Upper lobe of left lung (tissue), 6 donors: Measurements from ENCODE around the gene LCE2B. TPM values are rescaled to one million over a fixed set of nuclear protein-coding genes. Genes with fewer than 3 reads are reported as not detected.

Experiments
- ATAC-seq, 2 donors: fragments of 200-7000 bp; cut with Tn5 transposase; one replicate each; pipeline ENCODE4 v1.9.1; 2022; ENCODE audit warnings: mild to moderate bottlenecking in 2 of 2, moderate library complexity in 2 of 2; ENCODE audit not compliant: low FRiP score in 2 of 2
- DNase-seq, 2 donors: peaks; one replicate each; pipeline ENCODE4 v3.0.0-alpha.2; 2019 to 2020
- H3K27ac ChIP-seq, 4 donors: fragments of 200-600 bp; sonication (generic); one replicate each; pipeline ENCODE4 v1.5.1; 2016 to 2019
- H3K27me3 ChIP-seq, 4 donors: fragments of 200-600 bp; sonication (generic); one replicate each; pipeline ENCODE4 v1.5.1; 2017 to 2019
- H3K36me3 ChIP-seq, 4 donors: fragments of 200-600 bp; sonication (generic); one replicate each; pipeline ENCODE4 v1.5.1; 2016 to 2019
- H3K4me1 ChIP-seq, 4 donors: fragments of 200-600 bp; sonication (generic); one replicate each; pipeline ENCODE4 v1.5.1; 2018 to 2019
- H3K4me3 ChIP-seq, 4 donors: fragments of 200-600 bp; sonication (generic); one replicate each; pipeline ENCODE4 v1.5.1; 2017 to 2019; ENCODE audit warnings: mild to moderate bottlenecking in 2 of 4, moderate library complexity in 1 of 4
- H3K9me3 ChIP-seq, 4 donors: fragments of 200-600 bp; sonication (generic); one replicate each; pipeline ENCODE4 v1.5.1; 2018 to 2019
- CTCF ChIP-seq, 6 experiments: fragments of 450-650 bp in 4 of 6; fragments of 200-600 bp in 2 of 6; sonication (generic) in 2 of 6; IDR thresholded peaks; one replicate each; pipeline ENCODE4 v1.5.1; 2016 to 2019; ENCODE audit warnings: antibody characterized with exemption in 6 of 6
- EP300 ChIP-seq, 4 donors: sonication (generic); formaldehyde crosslinking; IDR thresholded peaks; one replicate each; pipeline ENCODE4 v1.5.1; 2017; ENCODE audit warnings: antibody characterized with exemption in 4 of 4, control low read depth in 2 of 4
- POLR2A ChIP-seq, 4 donors: fragments of 450-650 bp; IDR thresholded peaks; one replicate each; pipeline ENCODE4 v1.5.1; 2016 to 2017; ENCODE audit warnings: antibody characterized with exemption in 4 of 4, mild to moderate bottlenecking in 2 of 4
- POLR2AphosphoS5 ChIP-seq, 2 donors: sonication (generic); formaldehyde crosslinking; IDR thresholded peaks; one replicate each; pipeline ENCODE4 v1.5.1; 2017; ENCODE audit warnings: antibody characterized with exemption in 2 of 2
- WGBS, 2 donors: methylation state at CpG; one replicate each; pipeline ENCODE4 v1.1.5; 2017 to 2018; 5-methylcytosine and 5-hydroxymethylcytosine counted together
- total RNA-seq, 6 donors: library from RNA; depleted of rRNA in 4 of 6; stranded (reverse); fragments of >200 nt in 4 of 6; gene quantifications; one replicate each; pipeline versions ENCODE4 v1.1.0 to v1.2.1, GENCODE V29; 2016 to 2021
- donor health status: DM: no; HTN: no; CAD: no; lungs with moderate emphysema.
- donor health status: DM: no; HTN: yes; CAD: no; lungs with severe emphysema.

LCE2B gene
- total RNA-seq, 6 donors from 2014 or later: not detected

DNA sequence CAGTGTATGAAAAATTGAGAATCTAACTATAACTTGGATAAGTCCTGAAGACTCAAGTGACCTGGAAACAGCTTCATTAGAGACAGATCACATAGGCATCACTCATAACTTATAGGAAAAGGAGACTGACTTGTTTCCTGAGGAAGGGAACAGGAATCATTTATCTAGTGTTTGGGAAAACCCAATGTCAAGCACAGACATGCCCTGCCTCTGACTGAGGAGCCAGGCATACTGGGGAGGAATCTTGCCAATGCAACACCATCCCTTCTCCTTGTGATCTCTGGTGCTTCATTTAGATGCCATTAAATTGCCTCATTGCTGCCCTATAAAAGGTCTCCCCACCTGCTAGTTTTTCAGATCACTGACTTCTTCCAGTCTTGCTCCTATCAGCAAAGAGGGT is 32.3 kb downstream of the LCE2B start:
- Histone ChIP-seq H3K9me3 (peaks cover 0 to 5% (median 0%) of the 10 kb centered on the region in 4 donors), H3K4me1 (no peaks in the 10 kb centered on the region), H3K27ac (no peak overlapping the region), H3K27me3 (no peaks in the 10 kb centered on the region), H3K36me3 (no peaks in the 10 kb centered on the region), H3K4me3 (no peak overlapping the region)
- DNase-seq (no peak), ATAC-seq (no peak)
- TF ChIP-seq CTCF (IDR thresholded peaks at IDR 0.05) (no peak), EP300 (IDR thresholded peaks at IDR 0.05) (no peak), POLR2AphosphoS5 (IDR thresholded peaks at IDR 0.05) (no peak), POLR2A (IDR thresholded peaks at IDR 0.05) (no peak)

DNA sequence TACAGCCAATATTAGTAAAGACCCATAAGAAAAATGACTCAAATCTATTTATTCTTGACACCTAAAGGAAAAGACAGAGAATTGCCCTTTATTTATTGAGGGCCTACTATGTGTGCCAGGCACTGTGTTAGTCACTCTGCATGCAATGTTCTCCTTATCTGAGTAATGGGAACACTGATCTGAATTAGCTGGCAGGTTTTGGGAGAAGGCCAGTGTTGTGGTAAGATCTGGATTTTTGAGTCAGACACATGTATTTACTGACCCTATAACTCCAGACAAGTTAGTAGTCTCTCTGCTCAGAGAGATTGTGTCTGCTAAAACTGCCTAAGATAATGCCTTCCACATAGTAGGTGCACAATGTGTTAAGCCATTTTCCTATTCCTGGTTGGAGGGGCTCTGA is 39.3 kb downstream of the LCE2B start:
- Histone ChIP-seq H3K4me1 (no peaks in the 10 kb centered on the region), H3K36me3 (no peaks in the 10 kb centered on the region), H3K4me3 (no peak overlapping the region), H3K27ac (no peak overlapping the region), H3K9me3 (no peaks in the 10 kb centered on the region), H3K27me3 (no peaks in the 10 kb centered on the region)
- no peak for TF ChIP-seq POLR2AphosphoS5 (IDR thresholded peaks at IDR 0.05)
- TF ChIP-seq POLR2A (IDR thresholded peaks at IDR 0.05): no peak
- TF ChIP-seq CTCF (IDR thresholded peaks at IDR 0.05): no peak
- no peak for TF ChIP-seq EP300 (IDR thresholded peaks at IDR 0.05)
- ATAC-seq (no peak), DNase-seq (no peak)

- no peaks in the 10 kb centered on the region for H3K9me3 ChIP-seq
- no peak for DNase-seq
- TF ChIP-seq POLR2A (IDR thresholded peaks at IDR 0.05) (no peak), EP300 (IDR thresholded peaks at IDR 0.05) (no peak), CTCF (IDR thresholded peaks at IDR 0.05) (no peak), POLR2AphosphoS5 (IDR thresholded peaks at IDR 0.05) (no peak)
- H3K4me3 ChIP-seq: no peak overlapping the region
- no peaks in the 10 kb centered on the region for H3K36me3 ChIP-seq
- H3K27me3 ChIP-seq: no peaks in the 10 kb centered on the region
- 85 to 88% methylated on average over 1 of the region's 1 CpG for WGBS, 2 donors
- H3K4me1 ChIP-seq: no peaks in the 10 kb centered on the region
- no peak for ATAC-seq
- H3K27ac ChIP-seq: no peak overlapping the region
Measured at GRCh38 chr1:152728986-152729385, 43.1 kb downstream of the LCE2B start.

- ATAC-seq (no peak), DNase-seq (no peak)
- Histone ChIP-seq H3K27ac (no peak overlapping the region), H3K4me1 (no peaks in the 10 kb centered on the region), H3K4me3 (no peak overlapping the region), H3K9me3 (no peaks in the 10 kb centered on the region), H3K27me3 (no peaks in the 10 kb centered on the region), H3K36me3 (no peaks in the 10 kb centered on the region)
- TF ChIP-seq EP300 (IDR thresholded peaks at IDR 0.05) (no peak), CTCF (IDR thresholded peaks at IDR 0.05) (no peak), POLR2AphosphoS5 (IDR thresholded peaks at IDR 0.05) (no peak), POLR2A (IDR thresholded peaks at IDR 0.05) (no peak)
- WGBS, 2 donors: 18 to 26% methylated on average over 1 of the region's 1 CpG
Measured at GRCh38 chr1:152735648-152736047, 49.7 kb downstream of the LCE2B start.

Other genes starting within 250 kb of the LCE2B start
- gene LCE5A, start 175.3 kb upstream of the LCE2B start, total RNA-seq: not detected
- gene CRCT1, start 171.6 kb upstream of the LCE2B start, total RNA-seq: not detected
- not detected for gene LCE3E, start 119.3 kb upstream of the LCE2B start, total RNA-seq
- gene LCE3D, start 105.6 kb upstream of the LCE2B start, total RNA-seq: not detected
- not detected for gene LCE3C, start 85.9 kb upstream of the LCE2B start, total RNA-seq
- gene LCE3B, start 72.3 kb upstream of the LCE2B start, total RNA-seq: not detected
- not detected for gene LCE3A, start 63.0 kb upstream of the LCE2B start, total RNA-seq
- not detected for gene LCE2D, start 22.7 kb upstream of the LCE2B start, total RNA-seq
- gene LCE2C, start 10.8 kb upstream of the LCE2B start, total RNA-seq: not detected
- not detected for gene LCE2A, start 12.2 kb downstream of the LCE2B start, total RNA-seq
- gene LCE4A, start 22.0 kb downstream of the LCE2B start, total RNA-seq: not detected
- gene KPRP, start 71.9 kb downstream of the LCE2B start, total RNA-seq: not detected
- not detected for gene LCE1F, start 89.0 kb downstream of the LCE2B start, total RNA-seq
- not detected for gene LCE1E, start 100.1 kb downstream of the LCE2B start, total RNA-seq
- gene LCE1D, start 110.6 kb downstream of the LCE2B start, total RNA-seq: not detected
- not detected for gene LCE1C, start 120.5 kb downstream of the LCE2B start, total RNA-seq
- gene LCE1B, start 125.8 kb downstream of the LCE2B start, total RNA-seq: not detected
- gene LCE1A, start 141.3 kb downstream of the LCE2B start, total RNA-seq: not detected
- gene LCE6A, start 156.7 kb downstream of the LCE2B start, total RNA-seq: not detected
- gene LCE7A, start 173.9 kb downstream of the LCE2B start, total RNA-seq: not detected
- not detected for gene SMCP, start 192.2 kb downstream of the LCE2B start, total RNA-seq
- gene IVL, start 222.4 kb downstream of the LCE2B start, total RNA-seq: under 1 TPM in 4 of 6 donors, not detected in 2; 0.23 to 0.69 (median 0.35) TPM